HG03097 (cell line): Measurements from ENCODE around the gene APOO.
"Not testable (repeated sequence)": the region's sequence is repeated elsewhere in the genome, so short reads cannot be mapped to it uniquely, and the experiment has no call there.

Experiments
- ATAC-seq: cut with Tn5 transposase; IDR thresholded peaks from one replicate; pipeline ENCODE4 v1.9.1; 2021; ENCODE audit not compliant: unreplicated experiment, low FRiP score

APOO gene

GRCh38 chrX:23907111-23907497 is 634 bp downstream of the APOO start:
- peak; percentile 1 for ATAC-seq

GRCh38 chrX:23904096-23904495 is 3.6 kb downstream of the APOO start:
- ATAC-seq: no peak

GRCh38 chrX:23902419-23902818 is 5.3 kb downstream of the APOO start:
- ATAC-seq: no peak

- ATAC-seq: peak; percentile 46
These were observed 5.9 kb downstream of the APOO start for GRCh38 chrX:23901805-23902204.

GRCh38 chrX:23901060-23901459 is 6.7 kb downstream of the APOO start:
- ATAC-seq: no peak

- ATAC-seq: no peak
These were observed 7.4 kb downstream of the APOO start for GRCh38 chrX:23900220-23900797.

GRCh38 chrX:23898412-23898959 is 9.3 kb downstream of the APOO start:
- no peak for ATAC-seq

- ATAC-seq: no peak
These were observed 10.8 kb downstream of the APOO start for GRCh38 chrX:23896981-23897380.

- ATAC-seq: not testable (repeated sequence)
These were observed 11.2 kb downstream of the APOO start for GRCh38 chrX:23896539-23896938.

- not testable (repeated sequence) for ATAC-seq
These were observed 12.7 kb downstream of the APOO start for GRCh38 chrX:23894993-23895392.

- no peak for ATAC-seq
These were observed 16.8 kb downstream of the APOO start for GRCh38 chrX:23890933-23891332.

GRCh38 chrX:23888887-23889501 is 18.7 kb downstream of the APOO start:
- ATAC-seq: no peak

GRCh38 chrX:23887918-23888317 is 19.8 kb downstream of the APOO start:
- no peak for ATAC-seq

GRCh38 chrX:23887451-23887850 is 20.3 kb downstream of the APOO start:
- ATAC-seq: no peak

- no peak for ATAC-seq
These were observed 21.9 kb downstream of the APOO start for GRCh38 chrX:23885803-23886202.

GRCh38 chrX:23884427-23885024 is 23.2 kb downstream of the APOO start:
- no peak for ATAC-seq

- ATAC-seq: no peak
These were observed 23.9 kb downstream of the APOO start for GRCh38 chrX:23883737-23884354.

GRCh38 chrX:23879380-23880090 is 28.2 kb downstream of the APOO start:
- ATAC-seq: no peak

GRCh38 chrX:23871905-23872546 is 35.7 kb downstream of the APOO start:
- ATAC-seq: no peak

- no peak for ATAC-seq
These were observed 37.7 kb downstream of the APOO start for GRCh38 chrX:23870041-23870440.
